HG02885 (cell line): ENCODE results near the gene CFAP97D1.

Source experiments
- ATAC-seq: cut with Tn5 transposase; IDR thresholded peaks from one replicate; pipeline ENCODE4 v1.9.1; 2021; ENCODE audit warnings: mild to moderate bottlenecking; ENCODE audit not compliant: unreplicated experiment, poor library complexity

CFAP97D1 gene

DNA sequence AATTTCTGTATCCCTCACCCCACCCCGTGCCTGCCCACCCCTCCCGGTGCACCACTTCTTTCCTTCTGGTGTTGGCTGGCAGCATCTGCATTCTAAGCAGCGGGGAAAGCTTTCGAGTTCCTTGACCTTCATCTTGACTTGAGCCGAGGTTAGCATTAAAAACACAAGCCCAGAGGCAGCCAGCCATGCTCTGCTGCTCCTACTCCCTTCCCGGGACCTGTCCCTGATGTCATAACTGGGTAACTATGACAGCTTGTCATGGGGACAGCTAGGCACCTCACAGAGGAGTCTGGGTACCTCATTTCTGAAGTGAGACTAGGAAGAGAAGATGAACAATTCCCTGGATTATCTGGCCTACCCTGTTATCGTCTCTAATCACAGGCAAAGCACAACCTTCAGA, at the start of gene CFAP97D1:
Gene CFAP97D1 (plus strand): TSS at position 301 of the 400 bp plus-strand sequence. CDS start 28 bp downstream, at position 329.
- ATAC-seq = no peak

DNA sequence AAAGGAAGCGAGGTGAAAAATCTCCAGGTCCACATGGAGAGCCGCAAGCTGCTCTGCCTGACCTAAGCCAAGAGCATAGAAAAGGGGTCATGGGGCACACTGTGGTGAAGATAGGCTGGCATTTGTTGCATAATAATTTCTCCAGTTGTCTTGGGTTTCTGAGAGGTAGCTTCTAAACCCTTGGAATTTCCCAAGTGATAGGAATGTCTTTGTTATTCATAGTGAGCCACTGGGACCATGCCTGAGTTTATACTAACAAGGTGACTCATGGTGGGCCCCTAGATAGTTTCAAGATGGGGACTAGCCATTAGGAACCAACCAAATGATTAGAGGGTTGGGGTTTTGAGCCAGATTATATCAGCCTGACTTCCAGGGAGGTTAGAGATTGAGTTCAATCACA, 47.3 kb upstream of the CFAP97D1 start:
- no peak for ATAC-seq

DNA sequence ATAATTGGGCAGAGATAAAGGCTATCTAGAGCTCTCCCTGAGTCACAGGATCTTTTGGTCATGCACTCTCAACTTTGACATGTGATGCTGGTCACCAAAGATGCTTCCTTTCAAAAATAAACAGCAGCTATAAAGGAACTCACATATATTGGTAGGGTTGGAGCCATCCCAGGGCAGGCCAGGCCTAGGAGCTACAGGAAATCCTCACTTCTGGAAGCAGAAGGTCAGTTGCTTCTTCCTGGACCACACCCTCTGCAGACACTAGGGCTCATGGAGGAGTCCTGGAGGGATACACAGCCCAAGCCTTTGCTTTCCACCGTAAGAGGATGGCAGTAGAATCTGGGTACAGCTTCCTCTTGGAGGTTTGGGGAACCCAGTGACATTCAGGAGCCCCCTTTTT, 46.3 kb upstream of the CFAP97D1 start:
- ATAC-seq = no peak

DNA sequence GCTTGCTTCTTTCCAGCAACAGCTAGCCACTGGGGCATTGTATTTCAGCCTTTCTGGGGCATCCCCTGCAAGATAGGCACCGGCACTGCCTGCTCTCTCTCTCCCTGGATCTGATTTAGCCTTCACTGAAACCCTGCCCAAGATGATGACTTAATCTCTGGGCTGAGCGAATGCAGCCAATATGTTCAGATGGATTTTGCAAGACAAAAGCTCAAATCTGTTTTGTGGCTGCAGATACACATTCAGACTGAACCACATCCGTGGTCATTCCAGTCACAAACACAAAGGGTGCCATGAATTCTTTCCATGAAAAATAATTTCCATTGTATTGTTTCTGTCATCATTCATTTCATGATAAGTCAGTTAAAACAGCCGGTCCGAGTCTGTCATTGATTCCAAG, 45.9 kb upstream of the CFAP97D1 start:
- ATAC-seq = no peak

DNA sequence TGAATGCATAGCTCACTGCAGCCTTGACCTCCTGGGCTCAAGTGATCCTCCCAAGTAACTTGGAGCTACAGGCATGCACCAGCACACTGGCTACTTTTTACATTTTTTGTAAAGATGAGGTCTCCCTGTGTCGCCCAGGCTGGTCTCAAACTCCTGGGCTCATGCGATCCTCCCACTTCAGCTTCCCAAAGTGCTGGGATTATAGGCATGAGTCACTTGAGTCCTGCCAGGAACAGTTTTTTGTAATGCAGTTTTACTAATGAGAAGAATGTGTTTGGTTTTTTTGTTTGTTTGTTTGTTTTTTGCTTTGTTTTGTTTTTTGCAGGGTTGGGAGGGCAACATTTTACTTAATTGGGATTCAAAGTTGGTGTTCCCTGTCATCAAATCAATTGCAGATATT, 43.8 kb upstream of the CFAP97D1 start:
- ATAC-seq = no peak

DNA sequence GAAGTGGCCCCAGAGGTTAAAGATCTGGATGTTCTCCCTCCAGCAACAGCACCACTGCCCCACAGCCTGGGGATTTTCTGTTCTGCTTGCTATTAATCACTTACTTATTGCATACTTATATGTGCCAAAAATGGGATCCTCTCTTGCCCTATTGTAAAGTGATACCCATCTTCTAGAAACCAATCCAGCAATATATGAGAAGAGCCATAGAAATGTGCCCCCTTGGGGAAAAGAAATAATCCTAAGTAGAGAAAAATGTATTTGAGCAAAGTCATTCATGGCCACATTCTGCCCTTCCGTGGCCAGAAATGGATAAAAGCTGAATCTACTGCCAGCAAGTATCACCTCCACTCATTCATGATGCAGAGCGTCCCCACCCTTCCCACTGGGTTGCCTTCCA, 42.5 kb upstream of the CFAP97D1 start:
- no peak for ATAC-seq

DNA sequence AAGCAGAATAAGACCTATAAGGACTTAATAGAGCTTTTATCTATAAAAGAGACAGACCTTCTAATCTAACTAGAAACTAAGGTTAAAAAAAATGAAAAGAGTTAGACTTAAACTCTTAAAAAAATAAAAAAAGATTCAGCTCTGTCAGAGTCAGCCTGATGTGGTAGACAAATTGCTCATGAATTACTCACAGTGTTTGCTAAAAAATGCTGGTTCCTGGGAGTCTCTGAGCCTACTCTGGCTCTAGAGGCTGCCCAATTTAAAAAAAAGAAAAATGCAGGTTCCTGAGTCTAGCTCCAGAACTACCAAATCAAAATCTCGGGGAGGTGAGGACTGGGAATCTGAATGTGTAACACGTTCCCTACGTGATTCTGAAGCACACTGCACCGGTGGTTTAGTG, 39.7 kb upstream of the CFAP97D1 start:
- ATAC-seq = no peak

DNA sequence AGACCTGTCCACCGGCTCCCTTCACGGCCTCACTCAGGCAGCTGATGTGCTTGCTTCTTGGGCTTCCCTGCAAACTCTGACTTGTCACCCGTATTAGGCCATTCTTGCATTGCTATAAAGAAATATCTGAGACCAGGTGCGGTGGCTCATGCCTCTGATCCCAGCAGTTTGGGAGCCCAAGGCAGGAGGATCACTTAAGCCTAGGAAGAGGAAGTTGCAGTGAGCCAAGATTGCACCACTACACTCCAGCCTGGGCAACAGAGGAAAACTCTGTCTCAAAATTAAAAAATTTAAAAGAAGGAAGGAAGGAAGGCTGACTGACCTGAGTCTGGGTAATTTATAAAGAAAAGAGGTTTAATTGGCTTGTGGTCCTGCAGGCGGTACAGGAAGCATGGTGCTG, 38.6 kb upstream of the CFAP97D1 start:
- no peak for ATAC-seq

DNA sequence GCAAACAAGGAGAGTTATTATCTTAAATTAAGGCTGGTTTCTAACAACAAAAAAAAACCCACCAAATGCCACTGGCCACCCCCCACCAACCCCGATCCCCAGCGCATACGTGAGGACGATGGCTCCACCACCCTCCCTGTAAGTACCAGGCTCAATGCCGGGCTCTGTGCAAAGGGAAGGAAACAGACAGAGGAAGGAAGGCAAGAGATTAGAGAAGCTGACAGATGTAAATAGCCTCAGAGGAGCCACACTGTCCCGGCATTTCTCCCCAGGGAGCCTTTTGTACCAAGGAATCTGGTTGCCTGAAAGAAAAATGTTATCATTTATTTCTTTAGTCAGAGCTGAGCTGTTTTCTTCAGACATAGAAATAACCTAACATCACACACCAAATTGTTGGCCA, 34.7 kb upstream of the CFAP97D1 start:
- ATAC-seq = no peak

DNA sequence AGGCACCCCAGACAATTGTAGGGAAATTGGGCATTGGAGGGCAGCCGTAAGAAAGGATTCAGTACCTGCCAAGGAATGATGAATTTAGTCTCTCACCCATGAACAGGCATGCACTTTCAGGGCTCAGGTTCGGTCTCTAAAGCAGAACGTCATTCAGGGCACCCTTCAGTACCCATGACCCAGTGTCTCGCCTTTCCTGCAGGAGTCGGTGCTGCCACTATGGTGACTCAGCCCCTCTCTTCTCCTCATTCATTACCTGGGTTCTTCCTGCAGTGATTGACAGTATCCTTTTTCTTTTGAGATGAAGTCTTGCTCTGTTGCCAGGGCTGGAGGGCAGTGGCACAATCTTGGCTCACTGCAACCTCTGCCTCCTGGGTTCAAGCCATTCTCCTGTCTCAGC, 30.1 kb upstream of the CFAP97D1 start:
- ATAC-seq = no peak

DNA sequence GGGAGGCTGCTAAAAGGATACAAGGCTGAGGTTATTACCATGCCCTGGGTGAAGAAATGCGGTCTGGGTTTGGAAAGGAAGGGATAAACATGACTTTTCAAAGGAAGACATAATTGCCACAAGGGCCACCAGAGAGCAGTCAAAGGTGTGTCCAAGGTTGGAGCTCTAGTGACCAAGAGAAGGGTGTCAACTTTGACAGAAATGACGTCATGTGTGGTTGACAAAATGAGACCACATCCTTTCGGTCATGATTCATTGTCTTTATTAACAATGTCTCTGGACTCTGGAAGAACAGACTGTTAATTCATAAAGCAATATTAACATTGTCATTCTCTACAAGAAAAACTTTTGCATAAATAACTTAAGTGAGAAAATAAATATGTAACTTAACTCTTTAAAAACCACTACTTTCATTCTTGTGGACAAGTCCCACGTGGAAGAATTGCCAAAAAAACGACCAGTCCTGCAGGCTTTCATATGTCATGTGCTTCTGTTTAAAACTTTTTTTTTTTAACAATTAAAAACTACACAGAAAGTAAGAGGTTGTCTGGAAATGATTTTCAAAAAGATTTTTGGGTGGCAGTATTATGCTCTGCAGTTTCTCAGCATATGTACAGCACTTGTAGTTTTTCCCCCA, 26.6 kb upstream of the CFAP97D1 start:
- no peak for ATAC-seq

DNA sequence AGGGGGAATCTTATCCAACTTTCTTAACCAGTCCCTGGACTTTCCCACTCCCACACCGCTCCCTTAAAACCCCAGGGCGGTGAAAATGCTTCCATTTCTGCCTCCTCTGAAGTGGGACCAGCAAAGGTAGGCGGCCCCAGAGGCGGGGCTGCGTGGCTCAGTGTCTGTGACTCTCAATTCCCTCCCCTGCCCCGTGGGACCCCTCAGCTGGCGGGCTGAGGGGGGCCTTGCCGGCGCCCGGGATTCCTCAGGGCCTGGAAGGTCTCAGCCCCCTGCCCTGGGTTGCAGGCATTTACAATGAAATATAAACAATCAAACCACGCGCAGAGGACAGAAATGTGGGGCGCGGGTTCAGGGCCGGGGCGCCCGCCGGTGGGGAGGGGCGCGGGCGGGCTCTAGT, 25.3 kb upstream of the CFAP97D1 start:
- ATAC-seq = no peak

DNA sequence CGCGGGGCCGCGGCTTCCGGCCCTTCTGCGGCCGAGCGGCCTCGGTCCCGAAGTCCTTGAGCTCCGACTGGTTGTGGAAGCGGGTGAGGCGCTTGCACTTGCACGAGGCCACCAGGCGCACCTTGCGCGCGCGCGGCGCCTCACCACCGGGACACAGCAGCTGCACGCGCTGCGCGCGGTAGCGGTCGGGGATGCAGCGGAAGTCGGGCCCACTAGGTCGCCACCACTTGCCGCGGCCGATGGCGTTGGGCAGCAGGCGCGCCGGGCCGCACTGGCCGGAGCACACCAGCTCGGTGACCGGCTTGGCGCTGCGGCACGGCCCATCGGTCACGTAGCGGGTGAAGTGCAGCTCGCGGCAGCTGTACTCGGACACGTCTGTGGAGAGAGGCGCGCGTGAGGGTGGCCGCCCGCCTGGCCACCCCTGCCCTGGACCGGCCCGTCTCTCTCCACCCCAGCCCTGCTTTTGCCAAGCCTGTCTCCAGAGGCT, 24.8 kb upstream of the CFAP97D1 start:
- ATAC-seq = no peak

DNA sequence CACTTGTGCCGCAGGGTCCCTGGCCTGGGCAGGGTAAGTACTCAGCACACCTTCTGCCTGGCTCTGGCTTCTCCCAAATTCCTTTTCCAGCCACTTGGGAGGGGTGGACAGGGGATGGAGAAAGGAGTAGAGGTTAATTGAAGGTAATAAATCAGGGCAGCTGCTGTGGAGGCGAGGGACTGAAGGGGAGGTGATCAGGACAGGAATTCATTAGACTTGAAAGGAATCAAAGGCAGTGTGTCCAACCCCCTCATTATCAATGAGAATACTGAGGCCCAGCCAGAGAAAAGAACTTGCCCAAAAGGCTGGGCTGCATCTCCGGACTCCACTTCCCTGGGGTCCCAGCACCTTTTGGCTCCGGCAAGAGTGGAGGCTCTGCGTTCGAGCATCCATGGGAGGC, 24.0 kb upstream of the CFAP97D1 start:
- no peak for ATAC-seq

DNA sequence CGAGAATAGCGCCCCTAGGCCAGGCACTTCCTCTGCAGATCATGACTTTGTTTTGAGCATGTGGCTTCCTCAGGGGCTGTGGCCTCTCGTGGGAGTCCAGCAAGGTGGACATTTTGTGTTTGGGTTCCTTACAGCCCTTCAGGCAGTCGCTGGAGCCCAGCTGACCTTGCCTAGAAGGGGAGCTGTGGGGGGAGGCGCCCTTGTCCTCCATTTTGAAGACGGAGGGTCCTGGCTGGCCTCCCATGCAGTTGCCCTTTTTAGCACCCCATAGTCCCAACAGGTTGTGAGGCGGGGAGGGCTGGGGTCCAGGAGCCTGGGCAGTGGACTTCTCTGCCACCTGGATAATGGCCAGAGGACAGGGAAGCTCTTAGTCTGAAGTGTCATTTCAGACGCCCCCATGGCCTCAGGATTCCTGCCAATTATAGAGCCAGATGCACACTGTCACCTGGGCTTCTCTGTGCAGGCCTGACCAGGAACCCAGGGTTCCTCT, 23.0 kb upstream of the CFAP97D1 start:
- no peak for ATAC-seq

DNA sequence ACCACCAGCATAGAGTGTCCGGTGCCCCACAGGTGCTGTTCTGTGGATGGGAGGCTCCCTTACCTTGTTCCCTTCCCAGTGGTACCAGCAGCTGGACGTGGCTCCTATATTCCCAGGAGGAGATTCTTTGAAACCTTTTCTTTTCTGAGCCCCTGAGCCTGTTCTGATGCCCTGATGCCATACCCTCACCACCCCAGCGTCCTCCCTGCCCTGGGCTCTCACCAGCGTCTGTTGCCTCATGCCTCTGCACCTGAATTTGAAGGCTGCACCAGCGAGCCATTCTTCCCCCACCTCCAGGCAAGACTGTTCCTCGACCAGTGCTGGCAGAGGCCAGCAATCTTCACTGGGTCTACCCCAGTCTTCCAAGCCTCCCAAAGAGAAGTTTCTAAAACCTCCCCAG, 22.1 kb upstream of the CFAP97D1 start:
- ATAC-seq = no peak

DNA sequence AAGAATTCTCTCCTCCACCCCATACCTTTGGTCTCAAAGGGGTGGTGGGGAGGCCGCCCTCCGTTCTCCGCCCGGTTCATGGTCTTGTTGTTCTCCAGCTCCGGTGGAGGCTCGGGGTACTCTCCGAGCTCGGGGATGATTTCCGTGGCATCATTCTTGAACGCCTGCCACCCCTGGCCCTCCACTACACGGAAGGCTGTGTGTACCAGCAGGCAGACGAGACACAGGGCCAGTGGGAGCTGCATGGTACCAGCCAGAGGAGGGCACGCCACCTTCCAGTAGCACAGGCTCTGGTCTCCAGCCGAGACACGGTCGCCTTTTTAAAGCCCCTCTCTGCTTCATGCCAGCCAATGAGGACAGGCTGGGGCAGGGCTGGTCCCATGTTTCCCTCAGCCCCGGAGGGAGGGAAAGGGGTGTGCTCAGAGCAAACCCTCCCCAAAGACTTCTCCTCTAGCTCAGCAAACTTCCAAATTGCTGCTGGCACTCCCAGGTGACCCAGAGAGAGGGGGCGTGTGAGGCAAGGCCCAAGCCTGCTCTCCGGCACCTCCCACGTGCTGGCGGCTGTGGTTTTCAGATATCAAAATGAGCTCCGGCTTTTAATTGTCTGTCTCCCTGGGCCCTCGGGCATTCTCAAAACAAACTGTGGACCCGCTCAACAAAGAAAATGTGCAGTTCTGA, 21.6 kb upstream of the CFAP97D1 start, which contains the start of gene SOST:
Gene SOST (minus strand): TSS at position 295 of the 678 bp plus-strand sequence. CDS start 50 bp downstream, at position 245.
- ATAC-seq = no peak

DNA sequence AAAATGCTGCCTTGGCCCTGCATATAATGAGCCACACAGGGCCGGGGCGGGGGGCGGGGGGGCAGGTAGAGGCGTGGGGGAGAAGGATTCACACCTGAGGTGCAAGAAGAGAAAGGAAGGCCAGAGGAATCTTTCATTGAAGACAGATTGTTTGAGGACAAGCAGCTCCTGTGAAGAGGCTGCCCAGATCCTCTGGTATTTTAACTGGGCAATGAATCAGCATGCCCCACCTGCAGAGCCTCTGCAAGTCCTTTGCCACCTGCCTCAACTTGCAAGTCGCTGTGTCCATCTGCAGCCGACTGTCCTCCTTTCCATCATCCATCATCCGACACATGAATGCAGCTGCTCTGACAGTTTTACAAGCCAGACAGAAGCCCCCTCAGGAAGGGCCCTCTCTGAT, 20.4 kb upstream of the CFAP97D1 start:
- ATAC-seq = no peak

DNA sequence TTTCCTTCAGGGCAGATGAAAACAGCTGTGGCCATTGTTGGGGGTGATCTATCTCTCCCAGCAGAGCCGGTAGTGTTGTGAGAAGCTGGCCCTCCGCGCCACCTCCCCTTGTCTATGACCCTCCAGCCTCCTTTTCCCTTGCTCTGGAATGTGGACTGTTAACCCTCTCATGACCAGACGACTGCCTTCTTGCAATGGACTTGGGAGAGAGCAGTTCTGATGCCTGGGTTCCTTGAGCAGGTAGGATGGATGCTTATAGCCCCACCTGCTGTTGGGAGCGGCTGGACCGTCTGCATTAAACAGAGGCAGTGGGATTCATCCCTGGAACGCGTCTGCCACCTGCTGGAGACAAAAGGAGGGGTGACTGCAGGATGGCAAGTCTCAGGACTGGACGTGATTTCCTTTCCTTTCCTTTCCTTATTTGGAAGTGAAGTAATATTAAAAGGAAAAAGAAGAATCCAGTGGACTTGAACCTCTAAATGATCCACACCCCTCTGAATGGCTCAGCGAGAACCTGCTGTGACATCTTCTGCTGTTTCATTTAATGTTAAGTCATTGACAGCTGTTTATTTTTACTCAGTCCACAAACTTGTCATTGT, 19.9 kb upstream of the CFAP97D1 start:
- no peak for ATAC-seq

DNA sequence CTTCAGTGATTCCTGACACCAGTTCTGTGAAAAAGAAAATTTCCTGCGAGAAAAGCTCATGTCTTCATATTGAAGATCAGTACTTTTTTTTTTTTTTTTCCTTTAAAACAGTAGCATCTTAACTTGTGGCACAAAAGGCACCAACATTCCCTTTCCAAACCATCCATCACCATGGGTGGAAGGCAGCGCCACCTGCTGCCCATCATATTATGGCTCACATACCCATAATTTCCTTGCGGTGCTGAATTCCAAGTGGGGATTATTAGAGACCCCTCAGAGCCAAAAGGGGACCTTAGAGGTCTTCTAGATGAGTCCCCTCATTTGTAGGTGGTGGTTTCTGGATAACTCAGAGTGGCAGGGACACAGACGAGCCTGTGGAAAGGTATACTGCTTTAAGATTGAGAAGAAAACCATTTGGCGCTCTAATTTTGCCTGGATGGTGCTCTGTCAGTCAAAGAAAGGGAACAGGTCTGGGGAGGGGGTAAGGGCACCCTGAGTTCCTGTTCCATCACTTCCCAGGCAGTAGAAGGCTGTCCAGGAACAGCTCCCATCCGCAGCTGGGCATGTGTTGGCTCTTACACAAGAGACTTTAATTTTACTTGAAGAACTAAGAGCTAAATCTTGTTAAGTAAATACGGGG, 13.7 kb upstream of the CFAP97D1 start:
- ATAC-seq = no peak
